T-cell (primary cell): ENCODE data around the gene ADPRHL1. TPM values are rescaled to one million over a fixed set of nuclear protein-coding genes. Genes with fewer than 3 reads are reported as not detected.

Source experiments
- ATAC-seq, 4 experiments: fragments of 200-7000 bp in 3 of 4; fragments of 150-1000 bp in 1 of 4; cut with Tn5 transposase; replicated peaks in 1 of 4; 1 replicate in 3 of 4; 2 replicates in 1 of 4; pipeline ENCODE4 v1.10.0; 2021; ENCODE audit warnings: moderate library complexity in 3 of 4, mild to moderate bottlenecking in 2 of 4, moderate number of reproducible peaks in 1 of 4
- CTCF ChIA-PET, 2 donors: fragments of 300-600 bp; sonication (Branson Sonifier 250); formaldehyde crosslinking; loops; one replicate each; lab custom pipeline; 2022; ENCODE audit warnings: antibody characterized with exemption in 2 of 2; lab: Charles Lee
- POLR2A ChIA-PET, 2 donors: fragments of 300-600 bp; sonication (Branson Sonifier 250); formaldehyde crosslinking; loops; one replicate each; lab custom pipeline; 2022; ENCODE audit warnings: antibody characterized with exemption in 2 of 2; lab: Charles Lee
- DNase-seq, 35 experiments: peaks; one replicate each; pipeline versions ENCODE4 v3.0.0 to v3.0.0-alpha.2; 2013 to 2023
- H3K27ac ChIP-seq: one replicate; pipeline ENCODE4 v1.5.1; 2013; ENCODE audit warnings: low read length
- H3K27me3 ChIP-seq, 2 experiments: replicated peaks in 1 of 2; 1 replicate in 1 of 2; 2 replicates in 1 of 2; pipeline versions ENCODE4 v1.6.1 to v1.7.0; 2013; ENCODE audit warnings: low read length in 1 of 2, mixed read lengths in 1 of 2; ENCODE audit not compliant: control insufficient read depth in 2 of 2, insufficient read depth in 2 of 2; ENCODE audit errors: extremely low read depth in 1 of 2
- H3K36me3 ChIP-seq, 2 donors: 1 replicate in 1 of 2; 2 replicates in 1 of 2; pipeline versions ENCODE4 v1.6.1 to v1.7.0; 2013; ENCODE audit warnings: low read length in 1 of 2; ENCODE audit not compliant: control insufficient read depth in 2 of 2, insufficient read depth in 1 of 2; ENCODE audit errors: extremely low read depth in 1 of 2
- H3K4me1 ChIP-seq, 2 experiments: 1 replicate in 1 of 2; 2 replicates in 1 of 2; pipeline versions ENCODE4 v1.6.1 to v1.7.0; 2013; ENCODE audit warnings: low read length in 2 of 2, mixed read lengths in 1 of 2; ENCODE audit not compliant: insufficient read depth in 2 of 2, control insufficient read depth in 1 of 2; ENCODE audit errors: extremely low read depth in 1 of 2
- H3K4me3 ChIP-seq, 2 donors: 1 replicate in 1 of 2; 2 replicates in 1 of 2; pipeline versions ENCODE4 v1.5.1 to v1.7.0; 2013; ENCODE audit warnings: mild to moderate bottlenecking in 2 of 2, low read length in 1 of 2, moderate library complexity in 1 of 2; ENCODE audit not compliant: control insufficient read depth in 1 of 2; ENCODE audit errors: extremely low read depth in 1 of 2
- H3K9me3 ChIP-seq: 2 replicates; pipeline ENCODE4 v1.7.0; 2013
- H3K27ac Mint-ChIP-seq, 2 donors: one replicate each; pipeline ENCODE4 v1.8.0; 2020 to 2021; ENCODE audit warnings: mild to moderate bottlenecking in 2 of 2, mixed read lengths in 2 of 2
- H3K27me3 Mint-ChIP-seq, 2 donors: one replicate each; pipeline ENCODE4 v1.8.0; 2021 to 2022; ENCODE audit warnings: mixed read lengths in 2 of 2
- H3K36me3 Mint-ChIP-seq: one replicate; pipeline ENCODE4 v1.8.0; 2021; ENCODE audit warnings: mixed read lengths
- H3K4me1 Mint-ChIP-seq, 3 donors: one replicate each; pipeline ENCODE4 v1.8.0; 2020 to 2022; ENCODE audit warnings: mixed read lengths in 3 of 3, mild to moderate bottlenecking in 1 of 3
- H3K4me3 Mint-ChIP-seq, 3 donors: one replicate each; pipeline ENCODE4 v1.8.0; 2020 to 2022; ENCODE audit warnings: mild to moderate bottlenecking in 3 of 3, mixed read lengths in 3 of 3, moderate library complexity in 3 of 3
- H3K9me3 Mint-ChIP-seq, 3 donors: one replicate each; pipeline ENCODE4 v1.8.0; 2020 to 2022; ENCODE audit warnings: mixed read lengths in 3 of 3
- WGBS: methylation state at CpG from one replicate; pipeline ENCODE4 v1.1.5; 2013; ENCODE audit warnings: missing lambda C conversion rate; ENCODE audit not compliant: insufficient coverage; 5-methylcytosine and 5-hydroxymethylcytosine counted together
- total RNA-seq, 35 experiments: library from RNA in 6 of 35; stranded (reverse) in 6 of 35; fragments of 120-200 nt in 1 of 35; gene quantifications; one replicate each; pipeline versions ENCODE4 v1.2.1 to v1.2.4 and lab custom pipeline; 2013 to 2026

Gene ADPRHL1
- total RNA-seq, 5 donors from 2014 or later (not counting 1 experiment from before 2014, with no cell fraction given) = 0.37 to 1.7 (median 0.92) TPM

GRCh38 chr13:113483081-113483480 is 29.8 kb upstream of the ADPRHL1 start:
- H3K27ac ChIP-seq = no peak overlapping the region
- Mint-ChIP-seq H3K27ac (no peak overlapping the region), H3K9me3 (no peaks in the 10 kb centered on the region), H3K36me3 (peaks cover 30% of the 10 kb centered on the region), H3K4me3 (no peak overlapping the region), H3K27me3 (no peaks in the 10 kb centered on the region), H3K4me1 (peaks cover 19 to 32% (median 29%) of the 10 kb centered on the region in 3 donors)
- ChIA-PET CTCF (interaction anchor here in 1 of 2 donors (0.6 kb wide), 1 partner anchor 811 kb away, joined by 3 read pairs; no protein-coding TSS in a partner anchor), POLR2A (no interaction called here)
- H3K4me3 ChIP-seq = no peak overlapping the region
- H3K36me3 ChIP-seq = peaks cover 0 to 26% of the 10 kb centered on the region in 2 donors
- H3K4me1 ChIP-seq = peaks cover 0 to 5% of the 10 kb centered on the region in 2 experiments
- no peak for ATAC-seq
- H3K9me3 ChIP-seq = no peaks in the 10 kb centered on the region
- H3K27me3 ChIP-seq = no peaks in the 10 kb centered on the region
- no peak for DNase-seq
- WGBS = 98% methylated on average over 5 of the region's 7 CpGs

GRCh38 chr13:113479179-113479578 is 25.9 kb upstream of the ADPRHL1 start:
- Mint-ChIP-seq H3K9me3 (no peaks in the 10 kb centered on the region), H3K36me3 (peaks cover 59% of the 10 kb centered on the region), H3K27me3 (no peaks in the 10 kb centered on the region), H3K27ac (no peak overlapping the region), H3K4me3 (no peak overlapping the region), H3K4me1 (peaks cover 5 to 9% (median 8%) of the 10 kb centered on the region in 3 donors)
- Histone ChIP-seq H3K4me3 (no peak overlapping the region), H3K27ac (no peak overlapping the region), H3K4me1 (peaks cover 0 to 5% of the 10 kb centered on the region in 2 experiments), H3K9me3 (no peaks in the 10 kb centered on the region), H3K27me3 (no peaks in the 10 kb centered on the region), H3K36me3 (peaks cover 9 to 42% of the 10 kb centered on the region in 2 donors)
- WGBS = no CpG with 5 or more reads among the region's 4 CpGs
- no peak for ATAC-seq
- CTCF ChIA-PET = no interaction called here
- DNase-seq = no peak
- POLR2A ChIA-PET = no interaction called here

- 100% methylated on average over 1 of the region's 3 CpGs for WGBS
- POLR2A ChIA-PET = no interaction called here
- H3K9me3 Mint-ChIP-seq = no peaks in the 10 kb centered on the region
- DNase-seq (no peak), ATAC-seq (no peak)
- H3K36me3 ChIP-seq = peaks cover 12 to 32% of the 10 kb centered on the region in 2 donors
- peaks cover 63% of the 10 kb centered on the region for H3K36me3 Mint-ChIP-seq
- no peaks in the 10 kb centered on the region for H3K9me3 ChIP-seq
- H3K27me3 ChIP-seq = no peaks in the 10 kb centered on the region
- no peak overlapping the region for H3K27ac Mint-ChIP-seq
- no peak overlapping the region for H3K27ac ChIP-seq
- CTCF ChIA-PET = no interaction called here
- peaks cover 0 to 3% (median 2%) of the 10 kb centered on the region in 3 donors for H3K4me1 Mint-ChIP-seq
- no peaks in the 10 kb centered on the region for H3K4me1 ChIP-seq
- H3K4me3 Mint-ChIP-seq = no peak overlapping the region
- H3K27me3 Mint-ChIP-seq = no peaks in the 10 kb centered on the region
- no peak overlapping the region for H3K4me3 ChIP-seq
These were observed 24.4 kb upstream of the ADPRHL1 start for GRCh38 chr13:113477724-113478123.

- H3K9me3 Mint-ChIP-seq = no peaks in the 10 kb centered on the region
- H3K36me3 ChIP-seq = peaks cover 12 to 36% of the 10 kb centered on the region in 2 donors
- H3K4me3 Mint-ChIP-seq = no peak overlapping the region
- H3K27me3 Mint-ChIP-seq = no peaks in the 10 kb centered on the region
- H3K27me3 ChIP-seq = no peaks in the 10 kb centered on the region
- ATAC-seq (no peak), DNase-seq (no peak)
- no peaks in the 10 kb centered on the region for H3K9me3 ChIP-seq
- no peaks in the 10 kb centered on the region for H3K4me1 Mint-ChIP-seq
- H3K4me1 ChIP-seq = no peaks in the 10 kb centered on the region
- H3K36me3 Mint-ChIP-seq = peaks cover 63% of the 10 kb centered on the region
- no peak overlapping the region for H3K4me3 ChIP-seq
- H3K27ac ChIP-seq = no peak overlapping the region
- ChIA-PET CTCF (no interaction called here), POLR2A (interaction anchor here in 1 of 2 donors (0.9 kb wide), 1 partner anchor 21 kb away, joined by 3 read pairs; no protein-coding TSS in a partner anchor)
- H3K27ac Mint-ChIP-seq = no peak overlapping the region
- WGBS = 100% methylated on average over 1 of the region's 7 CpGs
These were observed 23.5 kb upstream of the ADPRHL1 start for GRCh38 chr13:113476811-113477210.

- peaks cover 70% of the 10 kb centered on the region for H3K36me3 Mint-ChIP-seq
- DNase-seq (no peak), ATAC-seq (no peak)
- H3K27me3 ChIP-seq = no peaks in the 10 kb centered on the region
- H3K36me3 ChIP-seq = peaks cover 12 to 38% of the 10 kb centered on the region in 2 donors
- H3K4me1 Mint-ChIP-seq = no peaks in the 10 kb centered on the region
- WGBS = 100% methylated on average over 5 of the region's 12 CpGs
- no peak overlapping the region for H3K4me3 ChIP-seq
- no peaks in the 10 kb centered on the region for H3K4me1 ChIP-seq
- no peaks in the 10 kb centered on the region for H3K9me3 ChIP-seq
- CTCF ChIA-PET = no interaction called here
- H3K27ac Mint-ChIP-seq = no peak overlapping the region
- no peaks in the 10 kb centered on the region for H3K9me3 Mint-ChIP-seq
- no peaks in the 10 kb centered on the region for H3K27me3 Mint-ChIP-seq
- H3K4me3 Mint-ChIP-seq = no peak overlapping the region
- POLR2A ChIA-PET = no interaction called here
- H3K27ac ChIP-seq = no peak overlapping the region
These were observed 22.6 kb upstream of the ADPRHL1 start for GRCh38 chr13:113475911-113476310.

GRCh38 chr13:113475280-113475679 is 22.0 kb upstream of the ADPRHL1 start:
- Mint-ChIP-seq H3K27ac (no peak overlapping the region), H3K27me3 (no peaks in the 10 kb centered on the region), H3K4me1 (no peaks in the 10 kb centered on the region), H3K36me3 (peaks cover 68% of the 10 kb centered on the region), H3K4me3 (no peak overlapping the region), H3K9me3 (no peaks in the 10 kb centered on the region)
- ChIA-PET POLR2A (no interaction called here), CTCF (no interaction called here)
- no peak for ATAC-seq
- Histone ChIP-seq H3K36me3 (peaks cover 12 to 35% of the 10 kb centered on the region in 2 donors), H3K4me3 (no peak overlapping the region), H3K9me3 (no peaks in the 10 kb centered on the region), H3K4me1 (no peaks in the 10 kb centered on the region), H3K27ac (no peak overlapping the region), H3K27me3 (no peaks in the 10 kb centered on the region)
- 93% methylated on average over 7 of the region's 11 CpGs for WGBS
- no peak for DNase-seq

- Mint-ChIP-seq H3K4me3 (no peak overlapping the region), H3K27me3 (no peaks in the 10 kb centered on the region), H3K9me3 (no peaks in the 10 kb centered on the region), H3K36me3 (peaks cover 64% of the 10 kb centered on the region), H3K27ac (no peak overlapping the region), H3K4me1 (no peaks in the 10 kb centered on the region)
- POLR2A ChIA-PET = no interaction called here
- no peak overlapping the region for H3K27ac ChIP-seq
- ATAC-seq = no peak
- no peaks in the 10 kb centered on the region for H3K27me3 ChIP-seq
- peaks cover 12 to 28% of the 10 kb centered on the region in 2 donors for H3K36me3 ChIP-seq
- CTCF ChIA-PET = no interaction called here
- H3K9me3 ChIP-seq = no peaks in the 10 kb centered on the region
- H3K4me1 ChIP-seq = no peaks in the 10 kb centered on the region
- WGBS = 100% methylated on average over 3 of the region's 10 CpGs
- DNase-seq = no peak
- H3K4me3 ChIP-seq = no peak overlapping the region
These were observed 20.9 kb upstream of the ADPRHL1 start for GRCh38 chr13:113474179-113474578.
